Measurements from ENCODE around the gene SH3BP2. TPM values are rescaled to one million over a fixed set of nuclear protein-coding genes. Genes with fewer than 3 reads are reported as not detected.
A peak's percentile ranks its signal among the peaks of the same experiment; 100 is the strongest.
"Not testable (repeated sequence)": the region's sequence is repeated elsewhere in the genome, so short reads cannot be mapped to it uniquely, and the experiment has no call there.

The SH3BP2 gene
- total RNA-seq, 1 donor from 2014 or later, result 64.3 TPM

DNA sequence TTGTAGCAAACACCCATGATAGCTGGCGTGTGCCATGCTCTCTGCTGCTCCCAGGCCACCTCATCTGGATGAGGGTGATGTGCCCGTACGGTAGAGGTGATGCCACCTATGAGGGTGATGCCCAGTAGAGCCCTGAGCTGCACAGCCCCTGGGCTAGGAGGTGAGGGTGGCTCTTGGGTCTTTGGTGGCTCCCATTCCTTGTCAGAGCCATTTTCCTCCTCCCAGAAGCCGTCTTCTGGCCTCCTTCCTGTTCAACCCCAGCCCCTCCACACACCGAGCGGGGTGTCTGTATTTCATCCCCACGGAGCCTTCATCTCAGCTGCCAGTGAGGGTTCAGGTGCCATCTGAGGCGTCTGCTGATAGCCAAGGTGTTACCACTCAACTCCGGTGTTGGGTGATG is 24.8 kb upstream of the SH3BP2 start:
- H3K4me1 Mint-ChIP-seq (ENCODE audit: low read depth), result peaks cover 10% of the 10 kb centered on the region
- intact Hi-C loops (cut with micrococcal nuclease), result no loop called here
- H3K36me3 Mint-ChIP-seq (ENCODE audit: low read depth), result peaks cover 7% of the 10 kb centered on the region
- H3K27ac Mint-ChIP-seq, result no peak overlapping the region
- peaks cover 14% of the 10 kb centered on the region for H3K9me3 Mint-ChIP-seq
- no peak for DNase-seq (ENCODE audit: low spot score)
- H3K27me3 Mint-ChIP-seq (ENCODE audit: low read depth), result no peaks in the 10 kb centered on the region
- H3K4me3 Mint-ChIP-seq (ENCODE audit: low read depth), result no peak overlapping the region

DNA sequence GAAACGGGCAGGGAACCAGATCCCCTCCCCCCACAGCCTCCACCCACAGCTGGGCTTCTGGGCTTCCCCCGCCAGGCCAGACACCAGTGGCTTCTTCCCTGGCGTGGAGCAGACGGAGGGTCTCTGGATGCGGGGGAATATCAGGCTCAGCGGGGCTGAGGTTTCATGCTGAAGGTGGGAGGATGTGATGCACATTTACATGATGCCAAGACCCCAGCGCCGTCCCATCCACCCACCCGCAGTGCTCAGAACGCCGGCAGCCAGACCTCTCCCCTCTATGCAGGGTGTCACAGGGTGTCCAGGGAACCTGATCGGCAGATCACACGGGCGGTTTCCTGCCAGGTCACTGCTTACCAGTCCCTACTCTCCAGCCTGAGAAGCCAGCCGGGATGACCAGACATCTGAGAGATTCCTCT is 24.0 kb upstream of the SH3BP2 start:
- Mint-ChIP-seq H3K4me1 (ENCODE audit: low read depth) (peaks cover 10% of the 10 kb centered on the region), H3K27ac (no peak overlapping the region), H3K36me3 (ENCODE audit: low read depth) (peaks cover 7% of the 10 kb centered on the region), H3K9me3 (peaks cover 14% of the 10 kb centered on the region), H3K27me3 (ENCODE audit: low read depth) (no peaks in the 10 kb centered on the region), H3K4me3 (ENCODE audit: low read depth) (no peak overlapping the region)
- DNase-seq (ENCODE audit: low spot score), result no peak
- intact Hi-C loops (cut with micrococcal nuclease), result no loop called here

DNA sequence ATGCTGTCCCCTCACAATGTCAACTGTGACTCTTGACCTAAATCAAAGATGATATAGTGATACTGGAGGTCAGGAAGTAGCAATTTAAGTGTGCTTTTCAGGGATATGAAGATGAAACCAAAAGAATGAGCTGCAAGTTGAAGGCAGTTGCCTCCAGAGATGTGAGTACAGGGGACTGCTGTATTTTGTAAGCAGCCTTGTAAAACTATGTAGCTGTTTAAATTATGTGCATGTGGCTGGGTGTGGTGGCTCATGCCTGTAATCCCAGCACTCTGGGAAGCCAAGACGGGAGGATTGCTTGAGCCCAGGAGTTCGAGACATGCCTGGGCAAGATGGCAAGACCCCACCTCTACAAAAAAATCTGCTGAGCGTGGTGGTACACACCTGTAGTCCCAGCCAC is 21.6 kb upstream of the SH3BP2 start:
- intact Hi-C loops (cut with micrococcal nuclease), result no loop called here
- no peak overlapping the region for H3K4me3 Mint-ChIP-seq (ENCODE audit: low read depth)
- no peak overlapping the region for H3K27ac Mint-ChIP-seq
- no peaks in the 10 kb centered on the region for H3K27me3 Mint-ChIP-seq (ENCODE audit: low read depth)
- H3K4me1 Mint-ChIP-seq (ENCODE audit: low read depth), result peaks cover 7% of the 10 kb centered on the region
- H3K9me3 Mint-ChIP-seq, result peaks cover 14% of the 10 kb centered on the region
- no peak for DNase-seq (ENCODE audit: low spot score)
- peaks cover 7% of the 10 kb centered on the region for H3K36me3 Mint-ChIP-seq (ENCODE audit: low read depth)

DNA sequence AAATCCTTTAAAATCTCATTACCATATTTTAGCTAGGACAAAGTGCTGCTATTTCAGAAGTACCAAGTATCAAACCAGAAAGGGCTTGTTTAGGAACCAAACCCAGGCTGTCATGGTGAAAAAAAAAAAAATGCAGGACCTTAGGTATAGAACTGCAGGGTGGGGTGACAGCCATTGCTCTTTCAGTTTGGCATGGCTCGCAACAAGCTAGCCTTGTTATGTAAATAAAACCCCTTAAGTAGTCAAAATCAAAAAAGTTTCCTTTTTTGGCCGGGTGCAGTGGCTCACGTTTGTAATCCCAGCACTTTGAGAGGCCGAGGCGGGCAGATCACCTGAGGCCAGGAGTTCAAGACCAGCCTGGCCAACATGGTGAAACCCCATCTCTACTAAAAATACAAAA is 12.2 kb upstream of the SH3BP2 start:
- H3K27ac Mint-ChIP-seq; H3K4me1 Mint-ChIP-seq (ENCODE audit: low read depth); H3K27me3 Mint-ChIP-seq (ENCODE audit: low read depth); intact Hi-C loops (cut with micrococcal nuclease); H3K36me3 Mint-ChIP-seq (ENCODE audit: low read depth); H3K4me3 Mint-ChIP-seq (ENCODE audit: low read depth); DNase-seq (ENCODE audit: low spot score): not testable (repeated sequence)
- peaks cover 17% of the 10 kb centered on the region for H3K9me3 Mint-ChIP-seq

DNA sequence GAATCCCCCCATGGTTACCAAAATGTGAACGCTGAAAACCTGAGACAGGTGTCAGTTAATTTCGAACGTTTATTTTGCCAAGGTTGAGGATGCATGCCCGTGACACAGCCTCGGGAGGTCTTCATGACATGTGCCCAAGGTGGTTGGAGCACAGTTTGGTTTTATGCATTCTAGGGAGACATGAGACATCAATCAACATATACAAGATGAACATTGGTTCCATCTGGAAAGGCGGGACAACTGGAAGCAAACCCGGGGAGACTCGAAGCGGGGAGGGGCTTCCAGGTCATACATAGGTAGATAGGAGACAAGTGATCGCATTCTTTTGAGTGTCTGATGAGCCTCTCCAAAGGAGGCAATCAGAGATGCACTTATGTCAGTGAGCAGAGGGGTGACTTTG is 11.0 kb upstream of the SH3BP2 start:
- peaks cover 15% of the 10 kb centered on the region for H3K4me1 Mint-ChIP-seq (ENCODE audit: low read depth)
- H3K27ac Mint-ChIP-seq, result no peak overlapping the region
- H3K4me3 Mint-ChIP-seq (ENCODE audit: low read depth), result no peak overlapping the region
- H3K36me3 Mint-ChIP-seq (ENCODE audit: low read depth), result no peaks in the 10 kb centered on the region
- H3K9me3 Mint-ChIP-seq, result peaks cover 17% of the 10 kb centered on the region
- peaks cover 2% of the 10 kb centered on the region for H3K27me3 Mint-ChIP-seq (ENCODE audit: low read depth)
- DNase-seq (ENCODE audit: low spot score), result no peak
- intact Hi-C loops (cut with micrococcal nuclease), result no loop called here

DNA sequence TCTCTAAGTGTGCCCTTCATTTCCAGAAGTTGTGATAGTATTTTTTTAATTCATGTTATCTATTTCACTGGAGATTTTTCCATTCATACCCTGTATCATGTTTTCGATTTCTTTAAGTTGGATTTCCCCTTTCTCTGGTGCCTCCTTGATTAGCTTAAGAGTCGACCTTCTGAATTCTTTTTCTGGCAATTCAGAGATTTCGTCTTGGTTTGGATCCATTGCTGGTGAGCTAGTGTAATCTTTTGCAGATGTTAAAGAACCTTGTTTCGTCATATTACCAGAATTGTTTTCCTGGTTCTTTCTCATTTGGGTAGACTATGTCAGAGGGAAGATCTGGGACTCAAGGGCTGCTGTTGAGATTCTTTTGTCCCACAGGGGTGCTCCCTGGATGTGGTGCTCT is 9.1 kb upstream of the SH3BP2 start:
- no peak for DNase-seq (ENCODE audit: low spot score)
- H3K27ac Mint-ChIP-seq, result no peak overlapping the region
- H3K36me3 Mint-ChIP-seq (ENCODE audit: low read depth), result no peaks in the 10 kb centered on the region
- peaks cover 2% of the 10 kb centered on the region for H3K27me3 Mint-ChIP-seq (ENCODE audit: low read depth)
- H3K4me3 Mint-ChIP-seq (ENCODE audit: low read depth), result no peak overlapping the region
- H3K4me1 Mint-ChIP-seq (ENCODE audit: low read depth), result peaks cover 19% of the 10 kb centered on the region
- peaks cover 17% of the 10 kb centered on the region for H3K9me3 Mint-ChIP-seq
- intact Hi-C loops (cut with micrococcal nuclease), result no loop called here

DNA sequence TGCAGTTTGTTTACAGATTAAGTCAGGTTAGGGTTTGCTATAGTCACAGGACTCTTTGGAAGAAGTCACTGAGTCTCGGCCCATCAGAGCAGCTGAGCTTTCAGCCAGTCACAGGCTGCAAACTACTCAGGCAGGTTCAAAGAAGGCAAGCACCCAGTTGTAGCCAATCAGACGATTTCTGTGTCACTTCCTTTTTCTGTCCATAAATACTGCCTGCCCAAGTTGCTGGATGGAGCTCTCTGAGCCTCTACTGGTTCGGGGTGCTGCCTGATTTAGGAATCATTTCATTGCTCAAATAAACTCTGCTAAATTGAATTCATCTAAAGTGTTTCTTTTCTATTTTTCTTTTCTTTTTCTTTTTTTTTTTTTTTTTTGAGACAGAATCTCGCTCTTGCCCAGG is 7.3 kb upstream of the SH3BP2 start:
- no peak for DNase-seq (ENCODE audit: low spot score)
- H3K36me3 Mint-ChIP-seq (ENCODE audit: low read depth), result no peaks in the 10 kb centered on the region
- peaks cover 2% of the 10 kb centered on the region for H3K27me3 Mint-ChIP-seq (ENCODE audit: low read depth)
- H3K4me3 Mint-ChIP-seq (ENCODE audit: low read depth), result no peak overlapping the region
- no peak overlapping the region for H3K27ac Mint-ChIP-seq
- peaks cover 17% of the 10 kb centered on the region for H3K9me3 Mint-ChIP-seq
- H3K4me1 Mint-ChIP-seq (ENCODE audit: low read depth), result peaks cover 25% of the 10 kb centered on the region
- intact Hi-C loops (cut with micrococcal nuclease), result no loop called here

DNA sequence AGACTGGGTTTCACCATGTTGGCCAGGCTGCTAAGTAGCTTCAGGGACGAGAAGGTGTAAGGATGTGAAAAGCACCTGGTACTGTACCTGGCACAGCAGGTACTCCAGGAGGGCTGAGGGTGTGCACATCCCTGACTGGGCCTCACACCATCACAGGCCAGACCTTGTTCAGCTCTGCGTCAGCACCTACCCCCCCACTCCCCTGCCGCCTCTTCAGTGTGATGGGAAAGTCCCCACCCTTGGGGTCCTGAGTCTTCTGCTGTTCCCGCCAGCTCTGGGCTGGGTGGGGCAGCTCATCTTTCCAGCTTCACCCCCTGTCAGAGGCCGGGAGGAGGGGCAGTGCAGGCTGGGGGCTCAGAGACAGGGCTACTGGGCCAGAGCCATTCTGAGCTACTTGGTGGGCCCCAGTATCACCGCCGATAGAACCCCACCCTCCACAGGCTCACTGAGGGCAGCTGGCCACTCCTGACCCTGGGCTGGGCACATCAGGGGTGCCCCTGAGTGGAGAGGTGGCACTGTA is 6.7 kb upstream of the SH3BP2 start:
- peak overlapping the region; percentile 63 for H3K27ac Mint-ChIP-seq
- no peak overlapping the region for H3K4me3 Mint-ChIP-seq (ENCODE audit: low read depth)
- no peaks in the 10 kb centered on the region for H3K36me3 Mint-ChIP-seq (ENCODE audit: low read depth)
- DNase-seq (ENCODE audit: low spot score), result no peak
- peaks cover 17% of the 10 kb centered on the region for H3K9me3 Mint-ChIP-seq
- intact Hi-C loops (cut with micrococcal nuclease), result no loop called here
- peaks cover 25% of the 10 kb centered on the region for H3K4me1 Mint-ChIP-seq (ENCODE audit: low read depth)
- H3K27me3 Mint-ChIP-seq (ENCODE audit: low read depth), result peaks cover 2% of the 10 kb centered on the region

DNA sequence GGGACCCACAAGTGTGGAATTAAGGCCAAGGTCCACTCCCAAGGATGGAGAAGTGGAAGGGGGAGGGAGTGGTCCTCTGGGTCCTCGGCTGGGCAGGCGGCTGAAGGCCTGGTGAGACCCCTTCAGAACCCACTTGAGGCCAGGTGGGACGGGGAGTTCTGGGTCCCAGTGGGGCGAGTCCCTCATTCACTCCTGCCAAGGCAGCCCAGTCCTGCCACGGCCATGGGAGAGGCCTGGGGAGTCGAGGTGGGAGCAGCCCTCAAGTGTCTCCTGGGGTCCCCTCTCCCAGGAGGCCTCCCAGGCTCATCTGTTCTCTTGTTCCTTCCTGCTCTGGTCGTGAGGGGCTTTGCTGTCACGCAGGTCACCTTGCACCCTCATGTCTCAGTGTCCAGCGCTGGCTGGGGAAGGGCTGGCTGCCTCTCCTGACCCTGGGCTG is 6.1 kb upstream of the SH3BP2 start:
- no peak overlapping the region for H3K4me3 Mint-ChIP-seq (ENCODE audit: low read depth)
- intact Hi-C loops (cut with micrococcal nuclease), result no loop called here
- H3K36me3 Mint-ChIP-seq (ENCODE audit: low read depth), result no peaks in the 10 kb centered on the region
- peaks cover 25% of the 10 kb centered on the region for H3K4me1 Mint-ChIP-seq (ENCODE audit: low read depth)
- DNase-seq (ENCODE audit: low spot score), result no peak
- peaks cover 2% of the 10 kb centered on the region for H3K27me3 Mint-ChIP-seq (ENCODE audit: low read depth)
- peaks cover 15% of the 10 kb centered on the region for H3K9me3 Mint-ChIP-seq
- peak overlapping the region; percentile 71 for H3K27ac Mint-ChIP-seq

DNA sequence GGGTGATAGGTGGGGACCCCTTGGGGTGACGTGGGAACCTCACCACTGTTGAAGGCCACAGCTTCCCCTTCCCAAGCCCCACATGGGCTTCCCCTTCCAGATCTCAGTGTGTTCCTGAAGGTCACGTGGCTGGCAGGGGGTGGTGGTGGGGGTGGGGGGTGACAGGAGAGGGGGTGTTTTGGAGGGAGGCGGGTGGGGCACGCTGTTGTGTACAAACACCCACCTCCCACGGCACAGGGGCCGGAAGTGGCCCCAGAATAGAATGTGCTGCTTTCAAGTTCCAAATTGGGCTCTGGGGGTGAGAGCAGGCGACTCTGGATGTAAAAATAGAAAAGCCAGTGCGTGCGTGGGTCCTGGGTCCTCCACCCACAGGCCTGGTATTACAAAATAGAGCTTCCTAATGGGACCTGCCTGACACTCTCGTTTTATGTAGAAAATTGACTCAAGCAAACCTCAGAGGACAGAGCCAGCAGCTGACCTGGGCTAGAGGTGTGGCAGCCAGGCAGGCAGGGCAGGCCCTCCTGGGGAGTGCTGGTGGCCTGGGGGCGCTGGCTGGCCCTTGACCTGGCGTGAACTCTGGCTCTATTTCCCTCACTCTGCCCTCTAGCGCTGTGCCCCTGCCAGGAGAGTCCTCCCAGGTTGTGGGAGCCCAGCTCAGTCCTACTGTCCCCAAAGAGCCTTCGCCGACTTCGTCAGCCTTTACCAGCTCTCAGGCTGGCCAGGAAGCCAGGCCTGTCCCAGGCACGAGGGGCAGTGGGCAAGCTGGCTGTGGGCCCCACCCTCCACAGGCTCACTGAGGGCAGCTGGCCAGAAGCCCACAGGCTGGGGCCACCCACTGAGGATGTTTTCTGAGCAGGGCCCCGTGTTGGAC is 5.4 kb upstream of the SH3BP2 start:
- Mint-ChIP-seq H3K9me3 (peaks cover 12% of the 10 kb centered on the region), H3K27me3 (ENCODE audit: low read depth) (peaks cover 2% of the 10 kb centered on the region), H3K4me1 (ENCODE audit: low read depth) (peaks cover 25% of the 10 kb centered on the region), H3K4me3 (ENCODE audit: low read depth) (no peak overlapping the region), H3K27ac (peak overlapping the region; percentile 82), H3K36me3 (ENCODE audit: low read depth) (no peaks in the 10 kb centered on the region)
- intact Hi-C loops (cut with micrococcal nuclease), result no loop called here
- no peak for DNase-seq (ENCODE audit: low spot score)

DNA sequence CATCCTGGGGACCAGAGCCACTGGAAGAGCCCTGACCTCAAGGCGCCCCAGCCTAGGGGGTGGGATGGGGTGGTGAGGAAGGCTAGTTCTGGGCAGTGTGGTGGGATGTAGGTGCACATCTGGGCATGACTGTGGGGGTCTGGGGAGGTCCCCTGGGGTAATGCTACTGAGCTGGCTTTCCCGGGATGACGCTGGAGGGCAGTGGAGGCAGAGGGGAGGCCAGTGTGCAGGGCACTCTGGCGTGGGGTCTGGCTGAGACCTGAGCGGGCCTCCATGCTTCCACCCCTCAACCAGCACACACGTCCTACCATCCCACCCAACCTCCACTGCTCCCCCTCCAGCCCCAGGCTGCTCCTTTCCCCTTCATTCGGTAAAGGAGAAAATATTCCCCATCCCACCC is 4.8 kb upstream of the SH3BP2 start:
- intact Hi-C loops (cut with micrococcal nuclease), result no loop called here
- no peaks in the 10 kb centered on the region for H3K36me3 Mint-ChIP-seq (ENCODE audit: low read depth)
- no peak overlapping the region for H3K4me3 Mint-ChIP-seq (ENCODE audit: low read depth)
- H3K27me3 Mint-ChIP-seq (ENCODE audit: low read depth), result peaks cover 2% of the 10 kb centered on the region
- peaks cover 25% of the 10 kb centered on the region for H3K4me1 Mint-ChIP-seq (ENCODE audit: low read depth)
- no peak for DNase-seq (ENCODE audit: low spot score)
- H3K9me3 Mint-ChIP-seq, result peaks cover 8% of the 10 kb centered on the region
- H3K27ac Mint-ChIP-seq, result peak overlapping the region; percentile 82

DNA sequence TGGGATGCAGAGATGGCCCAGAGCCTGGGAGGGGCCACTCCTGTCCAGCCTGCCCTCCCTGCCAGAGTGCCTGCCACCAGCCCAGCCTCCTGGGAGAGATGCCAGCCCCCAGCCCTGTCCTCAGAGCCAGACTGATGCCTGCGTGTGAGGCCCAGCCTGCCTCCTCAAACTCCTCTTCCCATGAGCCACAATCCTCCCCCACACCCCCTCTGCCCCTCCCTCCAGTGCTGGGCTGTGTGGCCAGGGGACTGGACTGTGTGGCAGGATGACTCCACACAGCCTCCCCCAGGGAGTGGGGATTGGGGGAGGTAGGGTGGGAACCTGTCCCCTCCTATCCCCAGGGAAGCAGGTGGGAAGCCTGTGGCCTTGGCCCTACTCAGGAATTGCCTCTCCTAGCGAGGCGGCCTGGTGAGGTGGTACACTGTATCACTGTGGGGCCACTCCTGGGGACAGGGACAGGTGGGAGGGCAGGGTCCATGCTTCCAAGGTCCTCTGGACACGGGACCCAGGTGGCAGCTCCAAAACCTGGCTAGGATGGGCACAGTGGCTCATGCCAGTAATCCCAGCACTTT is 4.3 kb upstream of the SH3BP2 start:
- intact Hi-C loops (cut with micrococcal nuclease), result no loop called here
- no peak for DNase-seq (ENCODE audit: low spot score)
- Mint-ChIP-seq H3K27me3 (ENCODE audit: low read depth) (peaks cover 2% of the 10 kb centered on the region), H3K27ac (peak overlapping the region; percentile 82), H3K4me1 (ENCODE audit: low read depth) (peaks cover 25% of the 10 kb centered on the region), H3K9me3 (peaks cover 3% of the 10 kb centered on the region), H3K36me3 (ENCODE audit: low read depth) (no peaks in the 10 kb centered on the region), H3K4me3 (ENCODE audit: low read depth) (no peak overlapping the region)

DNA sequence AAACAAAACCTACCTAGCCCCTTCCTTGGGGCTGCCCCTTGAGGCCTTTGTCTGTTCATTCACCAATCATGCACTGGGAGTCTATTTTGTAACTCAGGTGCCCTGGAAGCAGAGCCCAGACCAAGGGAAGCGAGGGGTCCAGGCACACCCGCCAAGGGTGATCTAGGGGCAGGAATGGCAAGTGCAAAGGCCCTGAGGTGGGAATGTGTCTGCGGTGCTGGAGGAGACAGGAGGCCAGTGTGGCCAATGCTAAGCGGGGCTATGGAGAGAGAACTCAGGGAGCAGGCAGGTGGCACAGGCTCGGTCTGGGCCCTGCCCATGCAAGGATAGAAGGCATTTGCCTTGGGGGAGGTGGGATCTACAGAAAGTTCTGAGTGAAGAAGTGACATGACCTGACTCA is 3.5 kb upstream of the SH3BP2 start:
- H3K27me3 Mint-ChIP-seq (ENCODE audit: low read depth), result no peaks in the 10 kb centered on the region
- no peak overlapping the region for H3K27ac Mint-ChIP-seq

More for the DNA sequence above, 3.5 kb upstream of the SH3BP2 start:
- Mint-ChIP-seq H3K36me3 (ENCODE audit: low read depth) (no peaks in the 10 kb centered on the region), H3K9me3 (no peaks in the 10 kb centered on the region), H3K4me3 (ENCODE audit: low read depth) (no peak overlapping the region), H3K4me1 (ENCODE audit: low read depth) (peaks cover 28% of the 10 kb centered on the region)
- no peak for DNase-seq (ENCODE audit: low spot score)
- intact Hi-C loops (cut with micrococcal nuclease), result no loop called here

Measured in activated T-helper 2 cell treated with anti-CD3 and anti-CD28 coated beads, Interferon-gamma antibody, Interleukin-2, Interleukin-4, amounts not matched to agents 10 μg/mL and 5 μg/mL and 100 μg/mL, durations not matched to agents 14 hours and 24 hours and 36 hours (primary cell).